Measurements from ENCODE around the gene BIN1. TPM values are rescaled to one million over a fixed set of nuclear protein-coding genes. Genes with fewer than 3 reads are reported as not detected.

Gene BIN1
- total RNA-seq, 4 donors from 2014 or later: 41.5 to 112 (median 57.8) TPM

- intact Hi-C loops (cut with DNase I; ENCODE audit: low total_unique reads): no loop called here
- H3K9me3 ChIP-seq: no peaks in the 10 kb centered on the region
- TF ChIP-seq CTCF (IDR thresholded peaks at IDR 0.05) (no peak), POLR2A (IDR thresholded peaks at IDR 0.05) (no peak)
- DNase-seq: no peak
- H3K4me3 ChIP-seq: no peak overlapping the region
- no peaks in the 10 kb centered on the region for H3K36me3 ChIP-seq
- H3K27ac ChIP-seq: no peak overlapping the region
- H3K4me1 ChIP-seq: peaks cover 0 to 7% of the 10 kb centered on the region in 2 donors
- no peaks in the 10 kb centered on the region for H3K27me3 ChIP-seq
Measured at GRCh38 chr2:127046579-127046978, 60.4 kb downstream of the BIN1 start.

- Histone ChIP-seq H3K9me3 (no peaks in the 10 kb centered on the region), H3K4me1 (peaks cover 0 to 7% of the 10 kb centered on the region in 2 donors), H3K36me3 (no peaks in the 10 kb centered on the region), H3K4me3 (no peak overlapping the region), H3K27ac (no peak overlapping the region), H3K27me3 (no peaks in the 10 kb centered on the region)
- DNase-seq: peak in 1 of 2 donors; percentile 20
- no peak for TF ChIP-seq CTCF (IDR thresholded peaks at IDR 0.05)
- TF ChIP-seq POLR2A (IDR thresholded peaks at IDR 0.05): no peak
- intact Hi-C loops (cut with DNase I; ENCODE audit: low total_unique reads): no loop called here
Measured at GRCh38 chr2:127045792-127046501, 61.0 kb downstream of the BIN1 start.

GRCh38 chr2:127044977-127045661 lies 61.8 kb downstream of the BIN1 start:
- no peak overlapping the region for H3K27ac ChIP-seq
- H3K9me3 ChIP-seq: no peaks in the 10 kb centered on the region
- no peak overlapping the region for H3K4me3 ChIP-seq
- no peaks in the 10 kb centered on the region for H3K36me3 ChIP-seq
- TF ChIP-seq CTCF (IDR thresholded peaks at IDR 0.05) (no peak), POLR2A (IDR thresholded peaks at IDR 0.05) (no peak)
- peaks cover 0 to 7% of the 10 kb centered on the region in 2 donors for H3K4me1 ChIP-seq
- intact Hi-C loops (cut with DNase I; ENCODE audit: low total_unique reads): no loop called here
- no peaks in the 10 kb centered on the region for H3K27me3 ChIP-seq
- peak in 1 of 2 donors; percentile 18 for DNase-seq

GRCh38 chr2:127044165-127044718 lies 62.7 kb downstream of the BIN1 start:
- H3K27ac ChIP-seq: no peak overlapping the region
- H3K4me3 ChIP-seq: no peak overlapping the region
- H3K27me3 ChIP-seq: no peaks in the 10 kb centered on the region
- H3K9me3 ChIP-seq: no peaks in the 10 kb centered on the region
- intact Hi-C loops (cut with DNase I; ENCODE audit: low total_unique reads): no loop called here
- peaks cover 0 to 7% of the 10 kb centered on the region in 2 donors for H3K4me1 ChIP-seq
- TF ChIP-seq POLR2A (IDR thresholded peaks at IDR 0.05) (no peak), CTCF (IDR thresholded peaks at IDR 0.05) (no peak)
- DNase-seq: no peak
- no peaks in the 10 kb centered on the region for H3K36me3 ChIP-seq
